HG03039 (cell line): ENCODE results near the gene EPYC.

Source experiments
- ATAC-seq: cut with Tn5 transposase; IDR thresholded peaks from one replicate; pipeline ENCODE4 v1.9.1; 2021; ENCODE audit warnings: mild to moderate bottlenecking, moderate library complexity; ENCODE audit not compliant: unreplicated experiment

EPYC gene

GRCh38 chr12:90915353-90915752, 89.4 kb downstream of the EPYC start:
- ATAC-seq, result no peak
